DND-41 (cell line): Measurements from ENCODE around the gene NUBP2.

Experiments used
- ATAC-seq: fragments of 200-7000 bp; cut with Tn5 transposase; 3 replicates; pipeline ENCODE4 v1.9.1; 2021; ENCODE audit warnings: low read depth; ENCODE audit not compliant: insufficient read depth
- DNase-seq: peaks from one replicate; pipeline ENCODE4 v3.0.0-alpha.2; 2020
- H2AFZ ChIP-seq: 2 replicates; pipeline ENCODE4 v1.6.0; 2012; ENCODE audit warnings: low read depth, low read length
- H3K27ac ChIP-seq: 2 replicates; pipeline ENCODE4 v1.5.1; 2012; ENCODE audit warnings: low read length, inconsistent platforms
- H3K27me3 ChIP-seq: fragments of 200-600 bp; sonication (generic); 2 replicates; pipeline ENCODE4 v1.6.0; 2012; ENCODE audit warnings: low read length, mild to moderate bottlenecking, inconsistent platforms; ENCODE audit not compliant: insufficient read depth, poor library complexity
- H3K36me3 ChIP-seq: 2 replicates; pipeline ENCODE4 v1.5.1; 2012; ENCODE audit warnings: low read length, inconsistent platforms; ENCODE audit not compliant: insufficient read depth
- H3K4me1 ChIP-seq: 2 replicates; pipeline ENCODE4 v1.5.1; 2012; ENCODE audit warnings: mild to moderate bottlenecking, low read length; ENCODE audit not compliant: insufficient read depth
- H3K4me2 ChIP-seq: 2 replicates; pipeline ENCODE4 v1.6.0; 2012; ENCODE audit warnings: mild to moderate bottlenecking, moderate library complexity, low read length, inconsistent platforms; ENCODE audit not compliant: insufficient read depth
- H3K4me3 ChIP-seq, 2 experiments: fragments of 200-600 bp in 1 of 2; shearing (Covaris generic) in 1 of 2; 2 replicates each; pipeline ENCODE4 v1.5.1; 2012 to 2016; ENCODE audit warnings: inconsistent platforms in 2 of 2, low read length in 2 of 2, mild to moderate bottlenecking in 2 of 2, low read depth in 1 of 2, moderate library complexity in 1 of 2
- H3K79me2 ChIP-seq: 2 replicates; pipeline ENCODE4 v1.6.0; 2012; ENCODE audit warnings: low read length, inconsistent platforms; ENCODE audit not compliant: insufficient read depth
- H3K9ac ChIP-seq: 2 replicates; pipeline ENCODE4 v1.6.0; 2012; ENCODE audit warnings: low read depth, mild to moderate bottlenecking, inconsistent platforms, low read length, moderate library complexity
- H3K9me3 ChIP-seq: 2 replicates; pipeline ENCODE4 v1.5.1; 2012; ENCODE audit warnings: low read length, moderate library complexity, mild to moderate bottlenecking, inconsistent platforms; ENCODE audit not compliant: insufficient read depth, severe bottlenecking
- H4K20me1 ChIP-seq: 2 replicates; pipeline ENCODE4 v1.6.0; 2012; ENCODE audit warnings: low read length; ENCODE audit not compliant: insufficient read depth
- CTCF ChIP-seq: IDR thresholded peaks from 2 replicates; pipeline ENCODE4 v1.5.1; 2012; ENCODE audit warnings: borderline replicate concordance, low read length, moderate library complexity, mild to moderate bottlenecking; ENCODE audit not compliant: poor library complexity, severe bottlenecking; ENCODE audit errors: extremely low read depth
- EZH2 ChIP-seq: IDR thresholded peaks from 3 replicates; pipeline ENCODE4 v1.6.1; 2012; ENCODE audit warnings: borderline replicate concordance, low read depth, mild to moderate bottlenecking, moderate library complexity, low read length, inconsistent platforms; ENCODE audit not compliant: severe bottlenecking

Gene NUBP2

GRCh38 chr16:1762879-1763520 is 19.8 kb upstream of the NUBP2 start:
- Histone ChIP-seq H4K20me1 (peaks cover 3% of the 10 kb centered on the region; the same call in 1 of the 2 replicates), H3K27me3 (no peaks in the 10 kb centered on the region), H3K79me2 (no peaks in the 10 kb centered on the region), H2AFZ (no peak overlapping the region), H3K9me3 (no peaks in the 10 kb centered on the region), H3K36me3 (peaks cover 90% of the 10 kb centered on the region), H3K4me1 (no peaks in the 10 kb centered on the region), H3K4me2 (no peak overlapping the region), H3K4me3 (no peak overlapping the region), H3K27ac (no peak overlapping the region), H3K9ac (no peak overlapping the region)
- TF ChIP-seq CTCF, result no peak
- TF ChIP-seq EZH2, result no peak
- DNase-seq, result no peak
- ATAC-seq, result no peak

- DNase-seq (no peak), ATAC-seq (peak; percentile 25; the same call in 1 of the 3 replicates)
- TF ChIP-seq CTCF, result peak; percentile 50
- no peak for TF ChIP-seq EZH2
- Histone ChIP-seq H3K4me2 (no peak overlapping the region), H3K27ac (no peak overlapping the region), H2AFZ (no peak overlapping the region), H3K9ac (no peak overlapping the region), H4K20me1 (peaks cover 3% of the 10 kb centered on the region; the same call in 1 of the 2 replicates), H3K4me3 (no peak overlapping the region), H3K79me2 (no peaks in the 10 kb centered on the region), H3K27me3 (no peaks in the 10 kb centered on the region), H3K4me1 (no peaks in the 10 kb centered on the region), H3K36me3 (peaks cover 93% of the 10 kb centered on the region), H3K9me3 (no peaks in the 10 kb centered on the region)
Measured at GRCh38 chr16:1763521-1764511, 18.9 kb upstream of the NUBP2 start.

DNA sequence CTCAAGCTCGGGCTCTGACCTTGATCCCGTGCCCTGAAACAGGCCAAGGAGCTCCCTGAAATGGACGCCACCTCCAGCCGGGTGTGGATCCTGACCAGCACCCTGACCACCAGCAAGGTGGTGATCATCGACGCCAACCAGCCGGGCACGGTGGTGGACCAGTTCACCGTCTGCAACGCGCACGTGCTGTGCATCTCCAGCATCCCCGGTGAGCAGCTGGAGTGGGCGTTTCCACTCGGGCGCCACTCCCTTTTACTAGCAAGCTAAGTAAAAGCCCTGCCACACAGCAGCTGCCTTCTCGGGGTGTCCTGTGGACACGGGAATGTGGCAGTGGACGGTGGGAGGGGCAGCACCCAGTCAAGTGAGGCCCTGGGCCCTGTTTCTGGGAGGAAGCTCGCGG is 17.8 kb upstream of the NUBP2 start:
- H3K4me2 ChIP-seq, result no peak overlapping the region
- ATAC-seq (no peak), DNase-seq (no peak)
- no peaks in the 10 kb centered on the region for H3K4me1 ChIP-seq
- H3K27ac ChIP-seq, result no peak overlapping the region
- H3K79me2 ChIP-seq, result no peaks in the 10 kb centered on the region
- H3K9me3 ChIP-seq, result no peaks in the 10 kb centered on the region
- H3K36me3 ChIP-seq, result peaks cover 94% of the 10 kb centered on the region
- no peak overlapping the region for H3K4me3 ChIP-seq
- peaks cover 8% of the 10 kb centered on the region; the same call in 1 of the 2 replicates for H4K20me1 ChIP-seq
- H2AFZ ChIP-seq, result no peak overlapping the region
- no peak overlapping the region for H3K9ac ChIP-seq
- no peaks in the 10 kb centered on the region for H3K27me3 ChIP-seq
- TF ChIP-seq CTCF (no peak), EZH2 (no peak)
